ENCODE data around the gene HIPK3.

HIPK3 gene

GRCh38 chr11:33390944-33391892, 134.0 kb downstream of the HIPK3 start:
- no peak for DNase-seq (ENCODE audit: low read depth)

GRCh38 chr11:33391893-33392251, 134.7 kb downstream of the HIPK3 start:
- DNase-seq (ENCODE audit: low read depth): no peak

- DNase-seq (ENCODE audit: low read depth): no peak
Measured at GRCh38 chr11:33394431-33395109, 137.4 kb downstream of the HIPK3 start.

GRCh38 chr11:33396361-33396760, 139.2 kb downstream of the HIPK3 start:
- no peak for DNase-seq (ENCODE audit: low read depth)

GRCh38 chr11:33399421-33399820, 142.2 kb downstream of the HIPK3 start:
- no peak for DNase-seq (ENCODE audit: low read depth)

GRCh38 chr11:33402066-33402465, 144.9 kb downstream of the HIPK3 start:
- no peak for DNase-seq (ENCODE audit: low read depth)

GRCh38 chr11:33403344-33403743, 146.2 kb downstream of the HIPK3 start:
- DNase-seq (ENCODE audit: low read depth): no peak

GRCh38 chr11:33405834-33406602, 148.8 kb downstream of the HIPK3 start:
- no peak for DNase-seq (ENCODE audit: low read depth)

Measured in HS-5 (cell line).